OCI-M2 (cell line): Measurements from ENCODE around the gene AARS1.
"Not testable (repeated sequence)": the region's sequence is repeated elsewhere in the genome, so short reads cannot be mapped to it uniquely, and the experiment has no call there.

Experiments used
- DNase-seq: peaks from one replicate; lab custom pipeline; 2025; ENCODE audit not compliant: unreplicated experiment; lab: John Stamatoyannopoulos, UW

The AARS1 gene

DNA sequence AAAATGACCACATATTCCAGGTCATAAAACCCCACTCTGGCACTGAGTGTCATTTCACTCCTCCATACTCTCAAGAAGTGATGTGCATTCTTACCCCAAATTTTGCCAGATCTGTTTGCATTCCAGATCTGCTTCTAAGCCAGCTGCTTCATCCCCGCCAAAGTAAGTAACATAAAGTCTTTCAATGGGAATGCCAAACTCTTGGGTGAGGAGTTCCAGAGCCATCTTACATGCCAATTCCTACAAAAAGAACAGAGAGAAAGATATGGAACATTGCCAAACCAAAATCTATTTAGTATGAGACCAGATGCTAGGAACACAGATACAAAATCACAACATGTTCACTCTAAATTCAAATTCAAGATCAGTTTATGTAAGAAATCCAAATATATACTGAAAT is 12.9 kb downstream of the AARS1 start:
- no peak for DNase-seq

DNA sequence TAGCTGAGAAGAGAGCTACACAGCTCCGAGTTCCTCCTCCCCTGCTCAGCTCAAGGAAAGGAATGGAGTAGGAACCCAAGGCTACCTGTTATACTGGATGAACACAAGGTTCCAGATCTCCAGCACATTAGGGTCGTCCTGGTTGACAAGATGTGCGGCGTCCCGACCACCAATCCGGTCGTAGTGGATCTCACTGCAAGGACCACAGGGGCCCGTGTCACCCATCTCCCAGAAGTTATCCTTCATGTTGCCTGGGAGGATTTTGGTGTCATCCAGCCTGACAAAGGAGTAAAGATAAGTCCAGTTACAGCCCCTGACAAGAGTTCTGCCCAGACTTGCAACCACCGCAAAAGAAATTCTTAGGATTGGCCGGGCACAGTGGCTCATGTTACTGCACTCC is 17.6 kb downstream of the AARS1 start:
- DNase-seq, result no peak

DNA sequence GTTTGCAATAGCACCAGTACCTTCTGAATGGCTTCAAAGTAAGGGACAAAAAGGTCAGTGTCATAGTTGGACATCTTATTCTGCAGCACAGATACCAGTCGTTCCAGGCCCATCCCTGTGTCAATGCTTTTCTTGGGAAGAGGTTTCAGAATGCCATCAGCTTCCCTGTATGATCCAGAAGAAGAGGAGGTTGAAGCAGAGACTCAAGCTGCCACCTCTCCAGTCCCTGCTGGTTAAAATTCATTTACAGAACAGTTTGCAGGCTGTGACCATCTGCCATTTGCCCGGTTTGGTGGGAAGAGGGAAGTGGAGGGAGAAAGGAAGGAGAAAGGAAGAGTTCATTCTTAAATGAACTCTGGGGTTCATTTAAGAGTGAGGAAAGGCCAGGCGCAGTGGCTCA is 19.1 kb downstream of the AARS1 start:
- no peak for DNase-seq

DNA sequence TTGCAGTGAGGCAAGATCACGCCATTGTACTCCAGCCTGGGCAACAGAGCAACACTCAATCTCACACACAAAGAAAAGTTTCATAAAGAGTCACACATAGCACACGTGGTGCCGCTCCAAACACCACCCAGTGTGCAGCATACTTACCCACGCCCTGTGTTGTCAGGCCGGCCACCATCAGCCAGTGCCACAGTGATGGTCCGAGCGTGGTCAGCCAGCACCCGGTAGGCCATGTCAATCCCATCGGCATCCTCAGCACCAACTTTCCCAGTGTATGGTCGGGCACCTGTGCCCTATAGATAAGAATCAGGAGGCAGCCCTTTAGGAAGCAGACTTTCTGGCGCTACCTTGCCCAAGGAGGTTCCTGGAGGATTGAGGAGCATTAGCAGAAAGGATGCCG is 19.8 kb downstream of the AARS1 start:
- no peak for DNase-seq

DNA sequence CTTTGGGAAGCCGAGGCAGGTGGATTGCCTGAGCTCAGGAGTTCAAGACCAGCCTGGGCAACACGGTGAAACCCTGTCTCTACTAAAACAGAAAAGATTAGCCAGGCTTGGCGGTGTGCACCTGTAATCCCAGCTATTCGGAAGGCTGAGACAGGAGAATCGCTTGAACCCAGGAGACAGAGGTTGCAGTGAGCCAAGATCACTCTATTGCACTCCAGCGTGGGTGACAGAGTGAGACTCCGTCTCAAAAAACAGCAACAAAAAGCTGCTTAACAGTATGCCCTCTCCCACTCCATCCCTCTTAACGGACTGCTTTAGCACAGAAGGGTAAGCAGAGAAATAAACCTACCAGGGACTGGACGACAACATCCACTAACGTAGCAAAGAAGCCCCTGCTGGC is 21.4 kb downstream of the AARS1 start:
- DNase-seq, result not testable (repeated sequence)

DNA sequence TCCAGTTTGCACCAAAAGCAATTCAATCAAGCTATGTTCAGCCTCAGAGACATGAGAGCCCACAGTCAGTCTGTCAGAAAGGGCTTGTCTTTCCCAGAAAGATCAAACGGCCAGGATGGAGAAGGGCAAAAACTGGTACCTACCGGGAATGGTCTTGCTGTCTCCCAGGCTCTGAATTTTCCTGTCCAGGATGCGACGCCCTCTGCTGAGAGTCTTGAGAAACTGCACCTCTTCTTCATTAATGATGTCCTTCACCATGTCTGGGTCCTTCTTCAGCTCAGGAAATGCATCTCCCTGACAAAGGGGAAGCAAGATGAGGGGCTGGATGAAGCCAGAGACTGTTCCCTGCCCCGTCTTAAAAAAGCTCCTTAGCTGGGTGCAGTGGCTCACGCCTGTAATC is 21.8 kb downstream of the AARS1 start:
- no peak for DNase-seq

DNA sequence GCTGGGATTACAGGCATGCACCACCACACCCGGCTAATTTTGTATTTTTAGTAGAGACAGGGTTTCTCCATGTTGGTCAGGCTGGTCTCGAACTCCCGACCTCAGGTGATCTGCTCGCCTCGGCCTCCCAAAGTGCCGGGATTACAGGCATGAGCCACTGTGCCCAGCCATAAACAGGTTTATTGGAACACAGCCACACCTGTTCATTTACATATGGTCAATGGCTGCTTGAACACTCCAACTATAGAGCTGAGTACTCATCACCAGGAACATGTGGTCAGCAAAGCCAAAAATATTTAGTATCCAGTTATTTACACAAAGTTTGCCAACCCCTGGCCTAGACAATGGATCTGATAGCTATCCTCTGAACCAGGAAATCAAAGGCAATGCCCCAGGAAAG is 29.4 kb downstream of the AARS1 start:
- DNase-seq, result not testable (repeated sequence)

DNA sequence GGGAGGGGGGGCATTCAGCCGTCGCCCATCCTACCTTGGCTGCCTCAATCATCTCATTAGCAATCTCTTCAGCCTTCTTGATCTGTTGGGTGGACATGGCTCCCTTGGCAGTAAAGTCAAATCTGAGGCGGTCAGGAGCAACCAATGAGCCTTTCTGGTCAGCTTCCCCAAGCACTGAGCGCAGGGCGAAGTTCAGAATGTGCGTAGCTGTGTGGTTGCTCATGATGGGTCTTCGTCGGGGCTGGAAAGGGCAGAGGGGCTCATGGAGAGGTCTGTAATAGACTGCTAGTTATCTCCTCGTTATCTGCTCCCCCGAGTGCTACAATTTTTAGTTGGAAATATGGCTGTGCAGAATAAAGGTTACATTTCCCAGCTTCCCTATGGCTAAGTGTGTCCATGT is 30.4 kb downstream of the AARS1 start:
- DNase-seq, result no peak

DNA sequence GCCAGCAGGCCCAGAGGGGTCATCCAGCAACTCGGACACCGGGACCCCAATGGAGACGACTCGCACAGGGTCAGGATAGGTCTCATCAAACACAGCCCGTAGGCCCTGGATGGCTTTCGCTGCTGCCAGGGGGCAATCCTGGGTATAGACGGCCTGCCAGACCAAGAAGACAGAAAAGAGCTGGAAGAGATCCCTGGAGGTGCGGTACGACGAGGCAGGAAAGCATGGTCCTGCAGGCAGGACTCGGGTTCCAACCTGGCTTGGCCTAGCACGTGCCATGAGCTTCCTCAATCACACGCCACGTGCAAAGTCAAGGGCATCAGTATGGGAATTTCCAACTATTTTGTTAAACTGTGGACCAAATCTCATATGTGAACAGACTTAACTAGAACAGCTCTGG is 31.2 kb downstream of the AARS1 start:
- DNase-seq, result no peak

DNA sequence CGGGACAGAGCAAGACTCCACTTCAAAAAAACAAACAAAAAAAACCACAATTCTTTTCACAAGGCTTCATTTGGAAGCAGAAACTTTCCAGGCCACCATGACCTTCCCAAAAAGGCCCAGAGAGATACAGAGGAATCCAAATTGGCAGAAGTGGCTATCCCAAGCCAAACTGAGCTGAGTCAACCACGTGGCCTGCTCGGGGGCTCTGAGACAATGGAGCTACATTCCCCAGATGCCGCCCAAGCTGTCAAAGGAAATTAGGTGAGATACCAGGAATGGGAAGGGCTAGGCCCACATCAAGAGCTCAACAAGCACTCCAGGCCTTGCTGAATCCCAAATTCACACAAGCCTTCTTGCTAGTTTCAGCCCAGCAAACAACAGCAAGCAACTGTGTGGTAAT is 31.9 kb downstream of the AARS1 start:
- DNase-seq, result no peak

DNA sequence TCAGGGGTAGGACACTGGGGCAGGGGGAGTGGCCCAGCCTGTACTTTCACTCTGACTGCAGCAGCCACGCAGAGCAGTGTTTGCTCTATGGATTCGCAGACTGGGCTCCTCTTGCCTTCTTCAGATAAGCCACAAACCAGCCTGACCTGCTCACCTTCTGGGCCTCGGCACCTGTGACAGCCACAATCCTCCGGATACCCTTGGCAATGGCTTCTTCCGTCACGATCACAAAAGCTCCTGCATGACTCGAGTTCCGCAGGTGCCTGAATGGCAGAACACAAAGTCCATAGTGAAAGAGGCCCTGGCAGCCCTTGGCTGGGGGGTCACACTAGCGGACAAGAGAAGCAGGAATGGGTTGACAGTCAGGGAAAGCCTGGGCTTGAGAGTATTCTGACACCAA is 33.7 kb downstream of the AARS1 start:
- DNase-seq, result no peak

DNA sequence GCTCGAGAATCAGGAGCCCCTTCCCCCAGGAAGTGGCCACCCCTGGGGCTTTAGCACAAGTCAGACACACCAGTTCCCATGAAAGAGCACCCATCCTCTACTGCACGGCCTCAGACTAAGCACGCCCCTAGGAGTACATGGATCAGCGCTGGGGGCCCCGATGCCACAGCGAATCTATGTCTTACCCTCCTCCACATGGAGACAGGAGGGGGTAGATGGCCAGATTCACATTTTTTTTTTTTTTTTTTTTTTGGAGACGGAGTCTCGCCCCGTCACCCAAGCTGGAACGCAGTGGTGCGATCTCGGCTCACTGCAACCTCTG is 34.4 kb downstream of the AARS1 start:
- DNase-seq, result no peak

DNA sequence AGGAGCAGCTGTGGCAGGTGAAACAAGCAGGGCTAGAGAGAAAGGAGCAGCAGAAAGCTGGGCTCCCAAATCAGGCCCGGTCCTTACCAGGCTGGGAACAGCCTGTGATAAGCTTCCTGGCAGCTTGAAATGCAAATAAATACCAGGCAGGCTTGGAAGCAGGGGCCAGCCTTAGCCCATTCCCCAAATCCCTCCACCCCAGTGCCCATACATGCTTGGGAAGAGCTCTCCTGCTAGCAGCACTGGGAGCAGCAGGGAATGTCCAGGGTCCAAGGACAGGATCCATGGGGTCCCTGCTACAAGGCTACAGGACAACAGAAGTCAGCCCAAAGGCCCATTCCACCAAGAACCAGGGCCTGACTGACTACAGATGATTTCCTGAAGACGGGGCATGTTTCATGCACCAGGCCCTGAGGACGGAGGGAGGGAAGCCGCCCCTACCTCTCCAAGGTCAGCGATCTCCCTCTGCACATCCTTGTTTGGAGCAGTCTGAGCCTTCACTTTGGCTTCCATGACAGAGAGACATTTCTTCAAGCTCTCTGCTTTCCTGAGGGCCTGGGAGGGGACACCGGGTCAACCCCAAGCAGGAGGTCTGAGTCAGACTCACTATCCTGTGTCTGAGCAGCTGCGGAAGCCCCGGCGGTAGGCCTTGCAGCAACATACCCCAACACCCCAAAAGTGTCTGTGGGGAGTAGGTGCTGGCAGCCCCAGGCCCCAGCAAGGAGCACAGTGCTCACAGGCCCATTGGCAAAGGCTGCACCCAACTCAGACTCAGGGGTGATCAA is 34.9 kb downstream of the AARS1 start:
- no peak for DNase-seq

DNA sequence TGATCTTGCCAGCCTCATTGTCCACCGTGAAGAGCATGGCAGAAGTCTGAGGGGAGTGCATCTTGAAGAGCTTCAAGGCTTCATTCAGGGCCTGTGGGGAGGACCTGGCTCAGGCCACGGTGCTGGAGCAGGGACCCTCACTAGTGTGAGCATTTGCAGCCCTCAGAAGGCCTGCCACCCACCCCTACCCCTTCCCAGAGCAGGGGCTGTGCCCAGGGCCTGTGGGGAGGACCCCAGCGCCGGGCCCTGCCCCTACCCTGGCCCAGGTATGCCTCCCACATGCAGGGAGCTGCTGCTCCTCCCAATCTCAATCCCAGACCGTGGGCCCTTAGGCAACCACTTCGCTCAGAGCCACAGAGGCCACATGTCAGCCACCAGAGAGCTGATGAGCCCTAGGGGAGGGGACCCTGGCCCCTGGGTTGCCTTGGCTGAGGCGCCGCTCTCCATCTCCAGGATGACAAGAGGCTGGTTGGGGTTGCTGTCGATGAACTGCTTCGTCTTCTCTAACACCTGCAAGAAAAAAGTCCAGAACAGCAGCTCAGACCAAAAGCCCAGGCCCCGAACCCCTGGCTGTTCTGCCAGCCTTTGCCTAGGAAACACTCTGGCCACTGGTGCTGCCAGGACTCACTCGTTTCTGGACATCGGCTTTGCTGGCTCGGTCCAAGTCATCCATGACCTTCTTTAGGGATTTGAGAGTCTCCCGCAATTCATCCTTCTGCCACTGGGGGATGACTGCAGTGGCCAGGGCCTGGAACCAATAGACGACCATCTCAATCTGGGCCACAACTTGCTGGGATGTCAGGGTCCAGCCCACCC is 35.8 kb downstream of the AARS1 start:
- DNase-seq, result no peak

DNA sequence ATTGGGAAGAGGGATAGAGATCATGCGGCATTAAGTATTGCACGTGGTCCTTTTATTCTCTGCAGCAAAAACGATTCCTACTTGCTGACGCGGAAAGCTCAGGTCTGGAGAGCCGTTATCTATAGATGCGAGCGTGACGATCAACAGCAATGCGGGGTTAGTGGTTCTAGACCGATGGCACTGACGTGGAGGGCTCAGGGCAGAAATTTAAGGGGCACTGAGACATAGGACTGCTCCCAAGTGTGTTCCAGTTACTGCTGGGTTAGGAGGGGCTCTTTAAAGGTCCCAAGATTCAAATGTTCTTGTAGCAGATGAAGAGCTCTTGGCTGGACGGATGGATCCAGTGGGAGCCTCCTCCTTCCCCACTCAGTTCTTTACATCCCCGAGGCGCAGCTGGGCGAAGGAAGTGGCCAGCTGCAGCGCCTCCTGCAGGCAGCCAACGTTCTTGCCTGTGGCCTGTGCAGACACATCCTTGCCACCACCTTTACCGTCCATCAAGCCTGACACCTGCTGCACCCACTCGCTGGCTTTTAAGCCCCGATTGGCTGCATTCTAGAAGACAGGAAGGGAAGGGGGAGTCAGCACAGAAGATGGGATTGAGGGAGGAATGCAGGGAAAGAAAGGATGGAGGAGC is 36.8 kb downstream of the AARS1 start:
- no peak for DNase-seq

DNA sequence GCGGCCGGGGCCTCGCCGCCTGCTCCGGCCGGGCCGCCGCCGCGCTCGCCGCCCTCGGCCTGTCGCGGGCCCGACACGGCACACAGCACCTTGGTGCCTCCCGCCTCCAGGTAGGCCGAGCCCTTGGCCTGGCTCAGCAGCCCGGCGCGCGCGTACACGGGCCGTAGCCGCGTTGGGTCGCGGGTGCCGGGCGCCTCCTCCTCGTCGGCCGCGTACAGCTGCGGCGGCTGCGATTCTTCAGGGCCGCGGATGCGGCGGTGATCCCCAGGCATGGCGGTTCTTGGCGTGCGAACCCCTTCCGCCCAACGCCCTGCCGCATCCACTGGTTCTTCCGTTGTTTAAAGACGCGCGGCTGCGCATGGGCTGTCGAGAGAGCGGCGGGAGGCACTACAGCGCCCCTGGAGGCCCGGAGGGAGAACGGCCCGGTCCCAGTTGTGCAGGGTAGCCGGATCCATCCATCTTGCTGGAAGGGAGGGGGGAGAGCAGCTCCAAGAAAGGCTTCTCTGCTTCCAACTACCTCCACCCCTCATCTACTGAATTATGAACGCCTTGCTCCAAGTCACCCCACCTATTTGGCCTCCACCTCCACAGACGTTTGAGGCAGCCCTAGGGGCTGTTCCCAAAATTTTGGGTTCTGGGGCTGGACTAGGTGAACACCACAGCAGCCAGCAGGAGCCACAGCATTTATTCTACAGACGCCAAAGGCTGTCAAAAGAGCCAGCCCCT is 37.5 kb downstream of the AARS1 start, which contains the start of gene EXOSC6:
Gene EXOSC6 (minus strand): TSS at position 312 of the 726 bp plus-strand sequence. CDS start 40 bp downstream, at position 272.
- peak; percentile 44 for DNase-seq

DNA sequence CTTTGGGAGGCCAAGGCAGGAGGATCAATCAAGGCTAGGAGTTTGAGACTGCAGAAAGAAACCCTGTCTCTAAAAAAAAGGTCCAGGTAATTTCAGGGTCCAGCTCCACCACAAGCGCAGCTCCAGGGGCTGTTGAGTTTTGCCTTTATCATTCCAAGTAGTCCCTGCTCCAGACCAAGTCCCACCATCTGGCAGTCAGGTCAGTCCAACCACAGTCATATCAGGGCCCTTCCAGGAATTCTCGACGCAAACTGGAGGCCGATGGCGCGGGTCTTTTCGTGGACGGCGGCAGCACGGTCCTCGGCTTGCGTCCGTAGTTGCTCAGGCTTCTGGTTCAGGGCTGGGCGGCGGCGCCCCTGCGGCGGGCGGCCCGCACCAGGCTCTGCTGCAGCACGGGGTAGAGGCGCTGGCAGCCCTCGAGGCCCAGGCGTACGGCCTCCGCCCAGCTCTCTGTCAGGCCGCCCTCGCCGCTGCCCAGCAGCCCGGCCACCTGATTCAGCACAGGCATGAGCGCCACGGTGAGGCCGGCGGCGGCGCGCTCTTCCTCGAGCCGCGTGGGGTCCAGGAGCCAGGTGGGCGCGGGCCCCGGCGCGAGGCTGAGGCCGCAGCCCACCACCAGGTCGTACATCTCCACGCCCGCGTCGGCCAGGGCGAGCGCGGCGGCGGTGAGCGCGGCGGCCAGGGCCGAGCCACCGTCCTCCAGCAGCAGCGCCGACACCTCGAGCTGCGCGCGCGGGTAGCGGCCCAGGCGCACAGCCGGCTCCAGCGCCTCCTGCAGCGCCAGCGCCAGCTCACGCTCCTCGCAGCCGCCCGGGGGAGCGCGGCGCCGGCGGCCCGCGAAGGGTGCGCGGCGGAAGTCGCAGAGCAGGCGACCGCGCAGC is 38.3 kb downstream of the AARS1 start:
- DNase-seq, result no peak

DNA sequence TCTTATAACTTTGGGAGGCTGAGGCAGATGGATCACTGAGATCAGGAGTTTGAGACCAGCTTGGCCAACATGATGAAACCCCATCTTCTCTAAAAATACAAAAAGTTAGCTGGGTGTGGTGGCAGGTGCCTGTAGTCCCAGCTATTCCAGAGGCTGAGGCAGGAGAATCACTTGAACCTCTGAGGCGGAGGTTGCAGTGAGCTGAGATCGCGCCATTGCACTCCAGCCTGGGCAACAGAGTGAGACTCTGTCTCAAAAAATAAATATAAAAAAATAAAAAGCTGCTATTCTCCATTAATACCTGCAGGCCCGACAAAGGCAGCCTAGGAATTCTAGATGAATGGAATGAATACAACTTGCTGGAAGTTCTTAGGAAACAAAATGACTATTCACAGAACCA is 39.6 kb downstream of the AARS1 start:
- not testable (repeated sequence) for DNase-seq

DNA sequence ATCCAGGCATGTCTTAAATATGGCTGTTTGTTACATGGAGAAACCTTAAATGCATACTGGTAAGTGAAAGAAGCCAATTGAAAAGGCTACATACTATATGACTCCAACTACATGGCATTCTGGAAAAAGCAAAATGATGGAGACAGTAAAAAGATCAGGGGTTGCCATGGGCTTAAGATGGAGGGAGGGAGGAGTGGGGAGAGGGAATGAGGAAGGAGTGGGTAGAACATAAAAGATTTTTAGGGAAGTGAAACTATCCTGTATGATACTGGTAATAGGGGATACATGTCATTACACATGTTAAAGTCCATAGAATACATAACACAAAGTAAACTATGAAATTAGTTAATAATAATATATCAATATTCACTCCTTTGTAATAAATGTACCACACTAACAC is 50.5 kb downstream of the AARS1 start:
- DNase-seq, result not testable (repeated sequence)

DNA sequence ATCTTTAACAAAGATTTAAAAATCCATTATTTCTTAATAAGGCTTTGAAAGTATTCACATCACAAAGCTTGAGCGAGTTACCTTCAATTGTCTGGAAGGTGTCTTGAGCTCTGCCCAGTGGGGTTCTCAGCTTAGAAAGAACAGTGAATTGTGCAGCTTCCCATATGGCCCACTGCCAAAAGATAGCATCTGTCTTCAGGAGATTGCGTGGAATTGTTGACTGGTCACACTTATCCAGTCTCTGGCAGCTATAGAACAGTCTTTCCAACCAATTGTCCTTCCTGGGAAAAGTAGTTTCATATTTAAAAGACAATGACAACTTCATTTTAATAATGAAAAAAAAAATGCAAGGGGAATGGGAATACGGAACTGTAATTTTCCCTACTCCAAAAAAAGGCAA is 57.5 kb downstream of the AARS1 start:
- not testable (repeated sequence) for DNase-seq
